Esophagus (tissue), 2 donors: Measurements from ENCODE around the gene STRA6. TPM values are rescaled to one million over a fixed set of nuclear protein-coding genes. Genes with fewer than 3 reads are reported as not detected.

ENCODE experiments used
- H3K27ac ChIP-seq, 2 donors: one replicate each; pipeline ENCODE4 v1.5.1; 2013; ENCODE audit warnings: low read depth in 2 of 2, mild to moderate bottlenecking in 2 of 2, inconsistent platforms in 1 of 2, low read length in 1 of 2, moderate library complexity in 1 of 2
- H3K27me3 ChIP-seq, 2 donors: one replicate each; pipeline ENCODE4 v1.6.1; 2013; ENCODE audit warnings: low read length in 2 of 2, control low read depth in 1 of 2, mild to moderate bottlenecking in 1 of 2; ENCODE audit not compliant: insufficient read depth in 2 of 2, control insufficient read depth in 1 of 2
- H3K36me3 ChIP-seq, 2 donors: one replicate each; pipeline ENCODE4 v1.6.1; 2013; ENCODE audit warnings: low read length in 1 of 2; ENCODE audit not compliant: control insufficient read depth in 2 of 2, insufficient read depth in 2 of 2
- H3K4me1 ChIP-seq, 2 donors: one replicate each; pipeline ENCODE4 v1.6.1; 2013; ENCODE audit warnings: low read length in 1 of 2; ENCODE audit not compliant: control insufficient read depth in 2 of 2, insufficient read depth in 2 of 2
- H3K4me3 ChIP-seq, 2 donors: one replicate each; pipeline ENCODE4 v1.5.1; 2013; ENCODE audit warnings: low read length in 2 of 2, mild to moderate bottlenecking in 2 of 2, low read depth in 1 of 2, moderate library complexity in 1 of 2
- H3K9me3 ChIP-seq, 2 donors: one replicate each; pipeline ENCODE4 v1.6.1; 2013; ENCODE audit warnings: mild to moderate bottlenecking in 2 of 2, low read depth in 1 of 2, low read length in 1 of 2, moderate library complexity in 1 of 2; ENCODE audit not compliant: control insufficient read depth in 2 of 2, insufficient read depth in 1 of 2
- WGBS, 2 donors: extraction: QIAGEN DNeasy Blood & Tissue Kit; methylation state at CpG; one replicate each; pipeline ENCODE4 v1.1.7; 2013; 5-methylcytosine and 5-hydroxymethylcytosine counted together
- polyA plus RNA-seq, 2 donors: library from polyadenylated mRNA; stranded (reverse); fragments of 200-250 nt; gene quantifications; one replicate each; pipeline ENCODE4 v1.2.3, GENCODE V29; 2013
- donor health status: healthy with polysubstance abuse.
- donor health status: Bipolar disorder and iron deficiency.

The STRA6 gene
- polyA plus RNA-seq, 2 donors, result 0.65 to 0.79 TPM

DNA sequence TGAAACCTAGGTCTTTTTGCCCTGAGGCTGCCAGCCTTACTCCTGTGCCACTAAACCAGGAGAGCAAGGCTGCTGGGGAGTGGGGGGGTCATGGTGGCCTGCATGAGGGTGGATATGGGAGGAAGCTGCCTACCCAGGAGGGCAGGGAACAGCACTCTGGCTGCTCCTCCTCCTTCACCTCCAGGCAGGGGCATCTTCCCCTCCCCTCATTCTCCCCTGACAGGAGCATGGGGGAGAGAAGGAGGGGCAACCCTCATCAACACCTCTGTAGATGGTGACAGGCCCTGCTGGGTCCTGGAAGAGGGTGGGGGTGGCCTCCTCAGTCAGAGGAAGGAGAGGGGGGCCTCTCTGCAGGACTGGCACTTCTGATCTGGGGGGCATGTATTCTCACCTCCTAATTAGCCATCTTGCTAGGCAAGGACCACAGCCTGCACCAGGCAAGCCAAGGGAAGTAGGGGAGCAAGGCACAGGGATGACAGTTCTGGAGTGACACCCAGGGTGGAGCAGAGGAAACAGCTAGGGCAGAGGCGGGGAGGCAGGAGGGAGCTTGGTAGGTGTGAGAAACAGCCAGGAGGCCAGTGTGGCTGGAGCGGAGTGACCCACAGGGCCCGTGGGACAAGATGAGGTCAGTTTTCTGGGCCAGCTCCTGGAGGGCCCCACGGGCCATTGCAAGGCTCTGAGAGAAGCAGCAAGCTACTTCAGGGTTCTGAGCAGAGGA lies 38.5 kb upstream of the STRA6 start:
- peaks cover 0 to 5% of the 10 kb centered on the region in 2 donors for H3K27me3 ChIP-seq
- H3K27ac ChIP-seq, result no peak overlapping the region
- 81 to 85% methylated on average over 4 of the region's 4 CpGs for WGBS, 2 donors
- H3K4me3 ChIP-seq, result no peak overlapping the region
- no peaks in the 10 kb centered on the region for H3K36me3 ChIP-seq
- peaks cover 0 to 11% of the 10 kb centered on the region in 2 donors for H3K4me1 ChIP-seq
- H3K9me3 ChIP-seq, result peaks cover 0 to 2% of the 10 kb centered on the region in 2 donors

DNA sequence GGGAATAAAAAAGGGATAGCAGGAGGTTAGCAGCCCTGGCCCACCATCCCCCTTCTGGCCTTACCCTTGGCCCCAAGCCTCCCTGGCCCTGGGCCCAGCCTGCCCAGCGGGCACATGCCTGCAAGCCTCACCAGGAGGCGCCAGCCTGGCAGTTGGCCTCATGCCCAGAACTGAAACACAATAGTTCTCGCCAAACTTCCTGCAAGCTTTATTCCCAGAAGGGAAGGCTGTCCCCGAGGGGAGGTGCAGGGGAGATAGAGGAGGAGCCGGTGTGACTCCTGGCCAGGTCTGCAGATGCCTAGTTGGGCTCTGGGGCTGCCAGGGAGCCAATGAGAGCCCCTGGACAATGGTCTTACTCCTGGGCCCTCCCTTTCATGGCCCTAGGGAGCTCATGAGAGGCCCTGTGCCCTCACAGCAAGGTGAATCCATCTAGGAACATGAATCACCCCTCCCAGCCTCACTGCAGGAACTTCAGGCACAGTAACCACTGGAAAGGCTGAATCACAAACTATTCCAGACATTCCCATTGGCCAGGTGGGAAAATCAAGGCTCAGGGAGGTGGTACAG lies 37.5 kb upstream of the STRA6 start:
- WGBS, 2 donors, result 5 to 11% methylated on average over 5 of the region's 5 CpGs
- no peak overlapping the region for H3K27ac ChIP-seq
- H3K4me1 ChIP-seq, result peaks cover 0 to 7% of the 10 kb centered on the region in 2 donors
- no peaks in the 10 kb centered on the region for H3K36me3 ChIP-seq
- peaks cover 0 to 2% of the 10 kb centered on the region in 2 donors for H3K9me3 ChIP-seq
- no peak overlapping the region for H3K4me3 ChIP-seq
- H3K27me3 ChIP-seq, result no peaks in the 10 kb centered on the region

DNA sequence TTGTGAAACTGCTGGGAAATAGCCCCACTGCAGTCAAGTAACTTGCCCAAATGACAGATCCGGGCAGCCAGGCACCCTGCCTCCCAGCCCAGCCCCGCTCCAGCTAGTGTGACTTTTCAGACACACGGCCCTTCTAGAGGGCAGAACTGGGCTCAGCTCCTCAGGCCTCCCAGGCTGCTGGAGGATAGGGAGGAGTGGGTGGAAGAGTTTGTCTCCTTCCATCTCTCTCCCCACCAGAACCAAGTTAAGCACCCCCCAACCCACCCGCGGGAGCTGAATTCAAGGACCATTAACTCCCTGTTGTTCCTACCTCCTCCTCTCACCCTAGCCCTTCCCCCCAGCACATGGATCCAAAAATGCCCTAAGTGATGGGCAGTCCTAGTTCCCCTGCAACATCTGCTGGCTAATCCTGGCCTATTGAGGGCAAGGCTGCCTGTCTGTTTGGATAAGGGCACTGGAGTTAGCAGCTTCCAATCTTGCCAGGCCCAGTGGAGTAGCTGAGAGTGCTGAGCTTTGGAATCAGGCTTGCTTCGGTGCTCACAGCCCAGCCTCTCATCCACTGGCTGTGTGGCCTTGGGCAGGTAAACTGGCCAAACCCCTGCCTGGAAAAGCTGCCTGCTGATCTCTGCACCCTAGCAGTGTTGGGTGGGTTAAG lies 36.6 kb upstream of the STRA6 start:
- H3K36me3 ChIP-seq, result no peaks in the 10 kb centered on the region

DNA sequence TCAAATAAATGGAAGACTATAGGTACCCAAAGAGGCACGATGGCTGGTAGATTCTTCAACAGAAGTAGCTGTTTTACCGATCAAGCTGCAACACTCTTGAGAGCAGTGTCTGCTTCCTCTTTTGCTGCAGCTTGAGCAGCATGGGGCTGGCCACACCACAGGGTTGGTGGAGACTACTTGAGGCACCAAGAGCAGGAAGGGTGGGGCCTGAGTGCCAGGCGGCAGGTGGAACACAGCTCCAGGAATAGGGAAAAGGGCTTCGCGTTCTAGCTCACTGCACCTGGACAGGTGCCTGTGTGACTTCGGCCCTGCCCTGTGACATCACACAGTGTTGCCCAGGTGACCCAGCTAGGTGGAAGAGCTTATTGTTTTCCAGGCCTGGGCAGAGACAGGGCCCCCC lies 33.4 kb upstream of the STRA6 start, which contains the start of gene CCDC33:
Gene CCDC33 (plus strand): TSS at position 365 of the 400 bp plus-strand sequence. CDS start 394 bp downstream, outside the sequence.
- Histone ChIP-seq H3K9me3 (peaks cover 0 to 2% of the 10 kb centered on the region in 2 donors), H3K4me1 (peaks cover 0 to 7% of the 10 kb centered on the region in 2 donors), H3K4me3 (no peak within 1 kb of the TSS), H3K27ac (no peak within 1 kb of the TSS), H3K36me3 (no peaks in the 10 kb centered on the region), H3K27me3 (no peaks in the 10 kb centered on the region)
- 39 to 52% methylated on average over 6 of the region's 6 CpGs for WGBS, 2 donors

More for the DNA sequence above, 36.6 kb upstream of the STRA6 start:
- 64 to 80% methylated on average over 6 of the region's 6 CpGs for WGBS, 2 donors
- Histone ChIP-seq H3K27ac (no peak overlapping the region), H3K9me3 (peaks cover 0 to 2% of the 10 kb centered on the region in 2 donors), H3K27me3 (no peaks in the 10 kb centered on the region), H3K4me1 (peaks cover 0 to 7% of the 10 kb centered on the region in 2 donors), H3K4me3 (no peak overlapping the region)

DNA sequence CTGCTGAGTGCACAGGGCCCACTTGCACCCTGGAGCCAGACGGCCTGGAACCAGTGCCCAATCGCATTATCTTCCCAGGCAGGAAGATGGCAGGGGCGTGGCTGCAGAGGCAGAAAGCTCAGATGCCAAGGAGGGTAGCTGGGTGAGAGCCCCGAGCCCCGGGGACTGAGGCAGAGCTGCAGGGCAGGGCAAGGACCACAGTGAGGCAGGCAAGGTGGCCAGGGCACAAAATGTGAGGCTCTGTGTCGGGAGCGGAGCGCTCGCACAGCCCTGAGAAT lies 31.9 kb upstream of the STRA6 start:
- Histone ChIP-seq H3K9me3 (no peaks in the 10 kb centered on the region), H3K36me3 (no peaks in the 10 kb centered on the region), H3K4me3 (no peak overlapping the region), H3K4me1 (no peaks in the 10 kb centered on the region), H3K27me3 (no peaks in the 10 kb centered on the region), H3K27ac (no peak overlapping the region)
- 71 to 77% methylated on average over 9 of the region's 9 CpGs for WGBS, 2 donors

DNA sequence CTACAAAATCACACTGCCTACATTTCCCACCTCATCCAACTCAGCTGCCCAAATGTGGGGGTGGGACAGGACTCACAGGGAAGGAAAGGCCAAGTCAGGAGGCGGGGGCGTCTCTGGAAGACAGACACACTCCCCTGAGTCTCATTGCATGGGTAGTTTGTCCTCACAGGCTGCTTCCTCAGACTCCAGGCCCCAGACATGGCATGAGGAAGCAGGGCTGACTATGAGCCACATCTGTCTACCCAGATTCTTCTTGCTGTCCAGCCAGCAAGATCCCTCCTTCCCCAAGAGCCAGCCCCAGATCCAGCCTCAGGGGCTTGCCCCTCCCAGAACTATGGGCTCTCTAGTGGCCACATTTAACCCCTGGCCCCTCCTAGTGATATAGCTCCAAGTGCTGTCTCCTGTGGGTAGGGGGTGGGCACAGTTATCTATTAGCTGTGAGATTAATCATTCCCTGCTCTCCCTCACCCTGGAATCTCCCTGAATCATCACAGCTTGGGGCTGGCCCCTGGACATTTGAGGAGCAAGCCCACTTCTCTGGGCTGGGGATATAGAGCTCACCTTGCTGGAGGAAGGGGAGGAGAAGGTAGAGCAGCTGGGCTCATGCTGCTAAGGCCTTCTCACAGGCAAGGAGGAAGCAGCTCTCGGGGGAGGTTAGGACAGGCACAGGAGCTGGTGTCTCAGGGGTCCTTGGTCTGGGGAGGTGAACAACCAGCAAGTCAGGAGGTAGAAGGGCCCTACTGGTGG lies 31.4 kb upstream of the STRA6 start:
- H3K4me3 ChIP-seq, result no peak overlapping the region
- WGBS, 2 donors, result 97 to 98% methylated on average over 3 of the region's 3 CpGs
- H3K27ac ChIP-seq, result no peak overlapping the region
- no peaks in the 10 kb centered on the region for H3K4me1 ChIP-seq
- H3K27me3 ChIP-seq, result no peaks in the 10 kb centered on the region
- H3K9me3 ChIP-seq, result no peaks in the 10 kb centered on the region
- no peaks in the 10 kb centered on the region for H3K36me3 ChIP-seq

DNA sequence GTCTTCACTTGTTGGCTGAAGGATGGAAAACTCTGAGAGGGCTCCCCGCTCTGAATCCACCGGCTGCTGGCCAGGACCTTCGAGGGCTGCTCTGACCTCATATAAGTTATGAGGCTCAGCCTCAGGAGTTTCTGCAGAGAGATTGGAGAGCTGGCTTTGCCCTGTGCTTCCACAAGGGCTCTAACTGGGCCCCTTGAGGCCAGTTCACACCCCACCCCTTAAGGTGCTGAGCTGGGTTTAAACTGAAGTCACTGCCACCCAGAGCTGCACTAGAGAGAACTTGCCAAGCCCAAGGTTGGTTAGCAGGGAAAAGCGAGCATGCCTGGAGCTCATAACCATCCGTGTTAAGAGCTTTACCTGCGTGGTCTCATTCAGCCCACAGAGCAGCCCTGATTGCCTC lies 30.8 kb upstream of the STRA6 start:
- Histone ChIP-seq H3K27ac (no peak overlapping the region), H3K4me1 (no peaks in the 10 kb centered on the region), H3K9me3 (no peaks in the 10 kb centered on the region), H3K36me3 (no peaks in the 10 kb centered on the region), H3K4me3 (no peak overlapping the region), H3K27me3 (no peaks in the 10 kb centered on the region)
- WGBS, 2 donors, result 67 to 82% methylated on average over 6 of the region's 6 CpGs

DNA sequence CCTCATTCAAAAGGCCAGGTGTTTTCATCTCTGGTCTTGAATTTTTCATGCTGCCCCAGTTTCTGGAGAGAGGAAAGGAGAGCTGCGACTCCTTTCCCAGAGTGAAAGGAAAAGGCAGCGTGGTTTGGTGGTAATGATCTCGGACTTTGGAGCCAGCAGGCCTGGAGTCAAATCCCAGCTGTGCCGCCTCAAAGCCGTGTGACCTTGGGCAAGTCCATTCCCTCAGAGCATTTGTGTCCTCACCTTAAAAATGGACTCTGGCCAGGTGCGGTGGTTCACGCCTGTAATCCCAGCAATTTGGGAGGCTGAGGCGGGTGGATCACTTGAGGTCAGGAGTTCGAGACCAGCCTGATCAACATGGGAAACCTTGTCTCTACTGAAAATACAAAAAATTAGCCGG lies 28.9 kb upstream of the STRA6 start:
- no peaks in the 10 kb centered on the region for H3K4me1 ChIP-seq
- no peak overlapping the region for H3K27ac ChIP-seq
- no peaks in the 10 kb centered on the region for H3K27me3 ChIP-seq
- no peak overlapping the region for H3K4me3 ChIP-seq
- 86% methylated on average over 10 of the region's 10 CpGs for WGBS, 2 donors
- H3K36me3 ChIP-seq, result no peaks in the 10 kb centered on the region
- H3K9me3 ChIP-seq, result no peaks in the 10 kb centered on the region

DNA sequence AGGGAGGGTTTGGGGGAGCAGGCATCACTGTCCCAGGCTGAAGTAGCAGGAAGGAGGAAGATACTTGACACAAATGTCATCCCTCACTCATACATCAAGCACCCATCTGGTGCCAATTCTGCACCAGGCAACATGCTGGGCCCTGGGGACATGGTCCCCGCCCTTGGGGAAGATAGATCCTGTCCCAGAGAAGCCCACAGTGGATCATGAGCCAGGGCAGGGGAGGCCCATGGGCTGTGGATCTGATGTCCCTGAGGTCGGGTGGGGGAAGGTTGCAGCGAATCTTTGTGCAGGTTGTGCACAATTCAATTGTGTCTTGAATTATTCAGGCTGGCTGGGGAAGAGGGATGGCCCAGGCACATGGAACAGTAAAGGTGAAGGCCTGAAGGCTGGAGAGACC lies 27.1 kb upstream of the STRA6 start:
- Histone ChIP-seq H3K36me3 (no peaks in the 10 kb centered on the region), H3K27ac (no peak overlapping the region), H3K27me3 (no peaks in the 10 kb centered on the region), H3K4me1 (no peaks in the 10 kb centered on the region), H3K9me3 (no peaks in the 10 kb centered on the region), H3K4me3 (no peak overlapping the region)
- WGBS, 2 donors, result 79 to 81% methylated on average over 3 of the region's 3 CpGs
